ENCODE results near the gene MSMP. TPM values are rescaled to one million over a fixed set of nuclear protein-coding genes. Genes with fewer than 3 reads are reported as not detected.

The MSMP gene
- total and polyA plus RNA-seq, 2 donors (not counting 3 experiments of a cell fraction or from before 2014, with no cell fraction given) = 18.8 to 29.0 TPM

- ChIA-PET CTCF (interaction anchor here (0.7 to 8.9 kb wide), 2 partner anchors 10 to 16 kb away, joined by 4 to 53 read pairs; no protein-coding TSS in a partner anchor), POLR2A (no interaction called here)
- Histone ChIP-seq H3K9ac (replicated peaks; ENCODE audit: extremely low read depth, insufficient read depth, low read length) (no peak overlapping the region), H4K20me1 (replicated peaks; ENCODE audit: control insufficient read depth, extremely low read depth, insufficient read depth, low read length) (no peaks in the 10 kb centered on the region), H3K9me1 (replicated peaks; ENCODE audit: control insufficient read depth, extremely low read depth, insufficient read depth, low read length) (no peaks in the 10 kb centered on the region), H3K27ac (ENCODE audit: insufficient read depth, low read depth, low read length) (no peak overlapping the region), H3K36me3 (ENCODE audit: control insufficient read depth in 2 of 2, extremely low read depth in 1 of 2, insufficient read depth in 2 of 2, low read length in 2 of 2) (peaks cover 64 to 76% of the 10 kb centered on the region in 2 experiments), H3K4me3 (replicated peaks in 1 of 3; ENCODE audit: insufficient read depth in 1 of 3, low read depth in 1 of 3, low read length in 3 of 3) (no peak overlapping the region), H3K9me3 (replicated peaks; ENCODE audit: control insufficient read depth, insufficient read depth, low read length) (no peaks in the 10 kb centered on the region), H2AFZ (ENCODE audit: low read depth, low read length) (no peak overlapping the region), H3K27me3 (ENCODE audit: control insufficient read depth in 2 of 2, insufficient read depth in 2 of 2, low read length in 2 of 2) (no peaks in the 10 kb centered on the region), H3K79me2 (ENCODE audit: control insufficient read depth, insufficient read depth, low read length) (no peaks in the 10 kb centered on the region), H3K4me1 (ENCODE audit: control insufficient read depth, extremely low read depth, insufficient read depth, low read length) (no peaks in the 10 kb centered on the region), H3K4me2 (ENCODE audit: insufficient read depth, low read length) (no peak overlapping the region)
- FAIRE-seq (no peak), DNase-seq (ENCODE audit: low read depth, low spot score) (no peak)
- intact Hi-C loops (cut with micrococcal nuclease) = no loop called here
- TF ChIP-seq FOS (IDR thresholded peaks at IDR 0.05; ENCODE audit: borderline replicate concordance, insufficient read depth, low read length) (no peak), GATA2 (IDR thresholded peaks at IDR 0.05; ENCODE audit: insufficient read depth, insufficient read length, low read depth, low read length) (no peak), MAX (IDR thresholded peaks at IDR 0.05; ENCODE audit: insufficient read depth, insufficient read length) (no peak), MYC (IDR thresholded peaks at IDR 0.05; ENCODE audit: low read depth, low read length) (no peak), POLR2A (IDR thresholded peaks at IDR 0.05; ENCODE audit: low read depth, low read length) (no peak), JUN (IDR thresholded peaks at IDR 0.05; ENCODE audit: borderline replicate concordance, insufficient read depth, insufficient read length, low read depth) (no peak), POLR2AphosphoS5 (IDR thresholded peaks at IDR 0.05; ENCODE audit: insufficient read depth, low read depth, low read length) (no peak), EZH2 (IDR thresholded peaks at IDR 0.05; ENCODE audit: borderline replicate concordance, low read depth, low read length, severe bottlenecking) (no peak), CTCF (IDR thresholded peaks at IDR 0.05; ENCODE audit: extremely low read depth in 1 of 2, insufficient read depth in 1 of 2, low read depth in 1 of 2, low read length in 2 of 2) (no peak)
- BruUV-seq (replicated peaks) = no TSS peak
- dilution Hi-C loops (cut with MboI; ENCODE audit: extremely low pct_ligation_motif_present, low sequenced_read_pairs) = no loop called here
Observed at GRCh38 chr9:35713578-35713977, 40.5 kb downstream of the MSMP start.
